ENCODE data around the gene RTTN. TPM values are rescaled to one million over a fixed set of nuclear protein-coding genes. Genes with fewer than 3 reads are reported as not detected.

RTTN gene
- total RNA-seq, 1 experiment from 2014 or later = 64.7 TPM

GRCh38 chr18:69958422-69958821, 247.1 kb downstream of the RTTN start:
- no peak overlapping the region for H3K27ac Mint-ChIP-seq (ENCODE audit: low read depth, unreplicated experiment)
- CTCF ChIA-PET = no interaction called here

GRCh38 chr18:69957747-69958146, 247.7 kb downstream of the RTTN start:
- no TSS peak for BruUV-seq (replicated peaks)
- no peak for DNase-seq (ENCODE audit: unreplicated experiment)
- Mint-ChIP-seq H3K4me1 (ENCODE audit: insufficient read depth, unreplicated experiment) (no peaks in the 10 kb centered on the region), H3K4me3 (ENCODE audit: unreplicated experiment) (no peak overlapping the region), H3K27me3 (ENCODE audit: insufficient read depth, unreplicated experiment) (no peaks in the 10 kb centered on the region), H3K27ac (ENCODE audit: low read depth, unreplicated experiment) (no peak overlapping the region), H3K9me3 (ENCODE audit: unreplicated experiment) (no peaks in the 10 kb centered on the region), H3K36me3 (ENCODE audit: insufficient read depth, unreplicated experiment) (peaks cover 6% of the 10 kb centered on the region)
- intact Hi-C loops (cut with micrococcal nuclease) = no loop called here
- ChIA-PET CTCF (no interaction called here), POLR2A (no interaction called here)
- TF ChIP-seq CTCF (IDR thresholded peaks at IDR 0.05; ENCODE audit: unreplicated experiment) = no peak

More at GRCh38 chr18:69958422-69958821, 247.1 kb downstream of the RTTN start:
- no TSS peak for BruUV-seq (replicated peaks)
- Mint-ChIP-seq H3K36me3 (ENCODE audit: insufficient read depth, unreplicated experiment) (peaks cover 6% of the 10 kb centered on the region), H3K4me3 (ENCODE audit: unreplicated experiment) (no peak overlapping the region), H3K9me3 (ENCODE audit: unreplicated experiment) (no peaks in the 10 kb centered on the region), H3K27me3 (ENCODE audit: insufficient read depth, unreplicated experiment) (no peaks in the 10 kb centered on the region), H3K4me1 (ENCODE audit: insufficient read depth, unreplicated experiment) (no peaks in the 10 kb centered on the region)
- intact Hi-C loops (cut with micrococcal nuclease) = no loop called here
- DNase-seq (ENCODE audit: unreplicated experiment) = no peak
- TF ChIP-seq CTCF (IDR thresholded peaks at IDR 0.05; ENCODE audit: unreplicated experiment) = no peak
- POLR2A ChIA-PET = no interaction called here

- TF ChIP-seq CTCF (IDR thresholded peaks at IDR 0.05; ENCODE audit: unreplicated experiment) = no peak
- no peak for DNase-seq (ENCODE audit: unreplicated experiment)
- no peaks in the 10 kb centered on the region for H3K4me1 Mint-ChIP-seq (ENCODE audit: insufficient read depth, unreplicated experiment)
- H3K9me3 Mint-ChIP-seq (ENCODE audit: unreplicated experiment) = no peaks in the 10 kb centered on the region
- no peak overlapping the region for H3K4me3 Mint-ChIP-seq (ENCODE audit: unreplicated experiment)
- H3K27me3 Mint-ChIP-seq (ENCODE audit: insufficient read depth, unreplicated experiment) = no peaks in the 10 kb centered on the region
- ChIA-PET CTCF (interaction anchor here (0.6 to 0.7 kb wide), 2 partner anchors 12 to 444 kb away, joined by 3 to 4 read pairs; no protein-coding TSS in a partner anchor), POLR2A (interaction anchor here (0.6 kb wide), 1 partner anchor 207 kb away, joined by 3 read pairs; no protein-coding TSS in a partner anchor)
- intact Hi-C loops (cut with micrococcal nuclease) = no loop called here
- no TSS peak for BruUV-seq (replicated peaks)
- H3K27ac Mint-ChIP-seq (ENCODE audit: low read depth, unreplicated experiment) = no peak overlapping the region
- peaks cover 6% of the 10 kb centered on the region for H3K36me3 Mint-ChIP-seq (ENCODE audit: insufficient read depth, unreplicated experiment)
These were observed 248.5 kb downstream of the RTTN start for GRCh38 chr18:69956665-69957620.

GRCh38 chr18:69956057-69956456, 249.4 kb downstream of the RTTN start:
- intact Hi-C loops (cut with micrococcal nuclease) = no loop called here
- H3K36me3 Mint-ChIP-seq (ENCODE audit: insufficient read depth, unreplicated experiment) = peaks cover 6% of the 10 kb centered on the region
- POLR2A ChIA-PET = interaction anchor here (0.6 kb wide), 1 partner anchor 626 kb away, joined by 3 read pairs; no protein-coding TSS in a partner anchor
- H3K9me3 Mint-ChIP-seq (ENCODE audit: unreplicated experiment) = no peaks in the 10 kb centered on the region
- TF ChIP-seq CTCF (IDR thresholded peaks at IDR 0.05; ENCODE audit: unreplicated experiment) = no peak
- CTCF ChIA-PET = interaction anchor here (0.6 to 0.7 kb wide), 2 partner anchors 13 to 443 kb away, joined by 3 to 4 read pairs; no protein-coding TSS in a partner anchor
- H3K4me3 Mint-ChIP-seq (ENCODE audit: unreplicated experiment) = no peak overlapping the region
- no peak for DNase-seq (ENCODE audit: unreplicated experiment)
- BruUV-seq (replicated peaks) = no TSS peak
- no peak overlapping the region for H3K27ac Mint-ChIP-seq (ENCODE audit: low read depth, unreplicated experiment)
- no peaks in the 10 kb centered on the region for H3K4me1 Mint-ChIP-seq (ENCODE audit: insufficient read depth, unreplicated experiment)
- H3K27me3 Mint-ChIP-seq (ENCODE audit: insufficient read depth, unreplicated experiment) = no peaks in the 10 kb centered on the region
